AG04450 (cell line): Measurements from ENCODE around the gene KIF26B. TPM values are rescaled to one million over a fixed set of nuclear protein-coding genes. Genes with fewer than 3 reads are reported as not detected.

Experiments
- CTCF ChIA-PET: fragments of 300-600, 350-600 bp; formaldehyde crosslinking; extraction: SDS; loops from one replicate; lab custom pipeline; 2022; ENCODE audit warnings: antibody characterized with exemption, inconsistent platforms; lab: Charles Lee
- POLR2A ChIA-PET: fragments of 350-600 bp; formaldehyde crosslinking; extraction: SDS; loops from one replicate; lab custom pipeline; 2021; ENCODE audit warnings: antibody characterized with exemption, inconsistent platforms; lab: Yijun Ruan, JAX
- DNase-seq: peaks from one replicate; pipeline ENCODE4 v3.0.0-alpha.2; 2011; ENCODE audit warnings: low read depth, low spot score
- H3K27ac ChIP-seq: one replicate; pipeline ENCODE4 v1.5.1; 2012; ENCODE audit warnings: low read depth, low read length, control low read depth
- H3K27me3 ChIP-seq: one replicate; pipeline ENCODE4 v1.6.0; 2012; ENCODE audit warnings: low read length; ENCODE audit not compliant: control insufficient read depth, insufficient read depth
- H3K4me3 ChIP-seq: 2 replicates; pipeline ENCODE4 v1.5.1; 2011; ENCODE audit warnings: mild to moderate bottlenecking, low read depth, low read length, control low read depth
- H3K9me3 ChIP-seq: 2 replicates; pipeline ENCODE4 v1.5.1; 2012; ENCODE audit warnings: low read length; ENCODE audit not compliant: control insufficient read depth, insufficient read depth
- CTCF ChIP-seq: IDR thresholded peaks from 2 replicates; pipeline ENCODE4 v1.5.1; 2011; ENCODE audit warnings: low read depth, low read length, control low read depth, inconsistent platforms
- polyA plus RNA-seq: library from polyadenylated mRNA; depleted of rRNA; stranded (reverse); fragments of >200 nt; gene quantifications from 2 replicates; pipeline ENCODE4 v1.2.3, GENCODE V29; 2011

Gene KIF26B
- polyA plus RNA-seq, 1 experiment, result 2.4 TPM

- POLR2A ChIA-PET, result no interaction called here
These were observed 524.2 kb downstream of the KIF26B start for GRCh38 chr1:245678860-245679411.

GRCh38 chr1:245679821-245680780 lies 525.3 kb downstream of the KIF26B start:
- Histone ChIP-seq H3K27ac (no peak overlapping the region), H3K27me3 (no peaks in the 10 kb centered on the region), H3K9me3 (peaks cover 2% of the 10 kb centered on the region; the same call in 1 of the 2 replicates), H3K4me3 (no peak overlapping the region)
- no peak for DNase-seq
- POLR2A ChIA-PET, result no interaction called here
- CTCF ChIA-PET, result no interaction called here
- TF ChIP-seq CTCF, result no peak

More at GRCh38 chr1:245678860-245679411, 524.2 kb downstream of the KIF26B start:
- H3K27me3 ChIP-seq, result no peaks in the 10 kb centered on the region
- no peak for DNase-seq
- H3K27ac ChIP-seq, result no peak overlapping the region
- TF ChIP-seq CTCF, result no peak
- no peaks in the 10 kb centered on the region for H3K9me3 ChIP-seq
- CTCF ChIA-PET, result interaction anchor here (0.7 kb wide), 1 partner anchor 181 kb away, joined by 7 read pairs; no protein-coding TSS in a partner anchor
- H3K4me3 ChIP-seq, result no peak overlapping the region

- CTCF ChIA-PET, result interaction anchor here (0.5 kb wide), 1 partner anchor 498 kb away, joined by 3 read pairs; no protein-coding TSS in a partner anchor
- Histone ChIP-seq H3K9me3 (peaks cover 13% of the 10 kb centered on the region; the same call in 1 of the 2 replicates), H3K27me3 (no peaks in the 10 kb centered on the region), H3K4me3 (no peak overlapping the region), H3K27ac (peak overlapping the region; percentile 2)
- no peak for TF ChIP-seq CTCF
- DNase-seq, result no peak
- POLR2A ChIA-PET, result no interaction called here
These were observed 528.1 kb downstream of the KIF26B start for GRCh38 chr1:245682638-245683628.

DNA sequence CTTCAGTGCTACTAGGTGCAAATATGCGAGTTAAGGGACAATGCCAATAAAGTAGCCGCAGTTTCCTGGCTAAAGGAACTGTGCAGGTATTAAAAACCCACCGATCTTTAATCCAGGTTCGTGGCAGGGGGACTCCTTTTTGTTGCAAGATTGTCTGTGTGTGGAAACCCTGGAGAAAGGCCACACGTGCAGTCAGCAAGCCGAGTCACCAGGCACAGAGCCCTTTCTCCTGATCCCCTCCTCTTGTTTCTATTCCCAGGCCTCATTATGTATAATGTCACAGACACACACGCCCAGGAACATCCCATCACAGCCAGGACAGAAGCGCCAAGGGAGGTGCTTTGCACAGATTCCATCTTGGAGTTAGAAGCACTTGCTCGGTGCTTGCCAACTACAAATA lies 528.9 kb downstream of the KIF26B start:
- H3K27ac ChIP-seq, result no peak overlapping the region
- peaks cover 15% of the 10 kb centered on the region; the same call in 1 of the 2 replicates for H3K9me3 ChIP-seq
- no peak for TF ChIP-seq CTCF
- ChIA-PET CTCF (interaction anchor here (0.6 to 0.8 kb wide), 2 partner anchors 167 to 287 kb away, joined by 3 read pairs; no protein-coding TSS in a partner anchor), POLR2A (no interaction called here)
- DNase-seq, result no peak
- no peak overlapping the region for H3K4me3 ChIP-seq
- H3K27me3 ChIP-seq, result no peaks in the 10 kb centered on the region
